Endothelial cell of umbilical vein (primary cell): Measurements from ENCODE around the gene FDX1. TPM values are rescaled to one million over a fixed set of nuclear protein-coding genes. Genes with fewer than 3 reads are reported as not detected.

Source experiments
- BruUV-seq: library from RNA; stranded (reverse); fragments of 400-500 nt; replicated peaks from 2 replicates; lab custom pipeline; 2021; lab: Mats Ljungman, UMichigan
- CTCF ChIA-PET: fragments of 300-600, 350-600 bp; sonication (Branson Sonifier 250); formaldehyde crosslinking; loops from one replicate; lab custom pipeline; 2021; ENCODE audit warnings: antibody characterized with exemption, inconsistent platforms; lab: Charles Lee
- POLR2A ChIA-PET: fragments of 300-600, 350-600 bp; sonication (Branson Sonifier 250); formaldehyde crosslinking; loops from one replicate; lab custom pipeline; 2021; ENCODE audit warnings: antibody characterized with exemption, inconsistent platforms; lab: Charles Lee
- DNase-seq: peaks from one replicate; pipeline ENCODE4 v3.0.0-alpha.2; 2011; ENCODE audit warnings: low read depth, low spot score
- FAIRE-seq: peaks from 2 replicates; lab custom pipeline; 2011; peaks lifted over from hg19 to GRCh38; lab: Jason Lieb, UNC
- H2AFZ ChIP-seq: 2 replicates; pipeline ENCODE4 v1.6.0; 2012; ENCODE audit warnings: low read depth, low read length, control low read depth, inconsistent platforms
- H3K27ac ChIP-seq: 2 replicates; pipeline ENCODE4 v1.5.1; 2011; ENCODE audit warnings: low read depth, mild to moderate bottlenecking, control low read depth, low read length, moderate library complexity; ENCODE audit not compliant: insufficient read depth
- H3K27me3 ChIP-seq, 2 experiments: 2 replicates each; pipeline versions ENCODE4 v1.6.0 to v1.6.1; 2011; ENCODE audit warnings: low read length in 2 of 2, mixed read lengths in 1 of 2; ENCODE audit not compliant: control insufficient read depth in 2 of 2, insufficient read depth in 2 of 2
- H3K36me3 ChIP-seq, 2 experiments: 2 replicates in 1 of 2; 3 replicates in 1 of 2; pipeline ENCODE4 v1.5.1; 2011; ENCODE audit warnings: low read length in 2 of 2, mild to moderate bottlenecking in 1 of 2, moderate library complexity in 1 of 2; ENCODE audit not compliant: control insufficient read depth in 2 of 2, insufficient read depth in 2 of 2; ENCODE audit errors: extremely low read depth in 1 of 2
- H3K4me1 ChIP-seq: 3 replicates; pipeline ENCODE4 v1.5.1; 2011; ENCODE audit warnings: mild to moderate bottlenecking, low read length; ENCODE audit not compliant: control insufficient read depth, insufficient read depth; ENCODE audit errors: extremely low read depth
- H3K4me2 ChIP-seq: 2 replicates; pipeline ENCODE4 v1.6.1; 2011; ENCODE audit warnings: low read length, control low read depth, mixed read lengths; ENCODE audit not compliant: insufficient read depth
- H3K4me3 ChIP-seq, 3 experiments: fragments of 200-600 bp in 1 of 3; sonication (generic), shearing (Covaris generic) in 1 of 3; replicated peaks in 1 of 3; 2 replicates each; pipeline ENCODE4 v1.5.1; 2011 to 2016; ENCODE audit warnings: control low read depth in 3 of 3, low read length in 3 of 3, mild to moderate bottlenecking in 2 of 3, inconsistent platforms in 1 of 3, low read depth in 1 of 3, moderate library complexity in 1 of 3; ENCODE audit not compliant: insufficient read depth in 1 of 3
- H3K79me2 ChIP-seq: 2 replicates; pipeline ENCODE4 v1.6.0; 2012; ENCODE audit warnings: low read length, inconsistent platforms; ENCODE audit not compliant: control insufficient read depth, insufficient read depth
- H3K9ac ChIP-seq: replicated peaks from 2 replicates; pipeline ENCODE3; 2011; ENCODE audit warnings: low read length, control low read depth; ENCODE audit not compliant: insufficient read depth; ENCODE audit errors: extremely low read depth
- H3K9me1 ChIP-seq: replicated peaks from 3 replicates; pipeline ENCODE4 v1.6.0; 2011; ENCODE audit warnings: mild to moderate bottlenecking, low read length; ENCODE audit not compliant: control insufficient read depth, insufficient read depth; ENCODE audit errors: extremely low read depth
- H3K9me3 ChIP-seq: replicated peaks from 2 replicates; pipeline ENCODE4 v1.5.1; 2012; ENCODE audit warnings: low read length, inconsistent platforms; ENCODE audit not compliant: control insufficient read depth, insufficient read depth
- H4K20me1 ChIP-seq: replicated peaks from 2 replicates; pipeline ENCODE3; 2011; ENCODE audit warnings: mild to moderate bottlenecking, low read length; ENCODE audit not compliant: control insufficient read depth, insufficient read depth; ENCODE audit errors: extremely low read depth
- CTCF ChIP-seq, 2 donors: IDR thresholded peaks; 1 replicate in 1 of 2; 2 replicates in 1 of 2; pipeline ENCODE4 v1.5.1; 2011; ENCODE audit warnings: low read length in 2 of 2, mild to moderate bottlenecking in 2 of 2, moderate library complexity in 2 of 2, control low read depth in 1 of 2, inconsistent platforms in 1 of 2, low read depth in 1 of 2; ENCODE audit not compliant: insufficient read depth in 1 of 2; ENCODE audit errors: extremely low read depth in 1 of 2
- EZH2 ChIP-seq: IDR thresholded peaks from 2 replicates; pipeline ENCODE4 v1.6.1; 2012; ENCODE audit warnings: borderline replicate concordance, low read depth, mild to moderate bottlenecking, moderate library complexity, low read length, inconsistent platforms; ENCODE audit not compliant: severe bottlenecking
- FOS ChIP-seq: IDR thresholded peaks from 2 replicates; pipeline ENCODE4 v1.6.1; 2011; ENCODE audit warnings: mild to moderate bottlenecking, low read length, moderate library complexity, borderline replicate concordance; ENCODE audit not compliant: insufficient read depth
- GATA2 ChIP-seq: IDR thresholded peaks from 2 replicates; pipeline ENCODE4 v1.7.0; 2011; ENCODE audit warnings: low read depth, mild to moderate bottlenecking, moderate library complexity, mixed read lengths, low read length; ENCODE audit not compliant: insufficient read length, insufficient read depth
- JUN ChIP-seq: IDR thresholded peaks from 2 replicates; pipeline ENCODE4 v1.6.1; 2011; ENCODE audit warnings: borderline replicate concordance, low read depth; ENCODE audit not compliant: insufficient read length, insufficient read depth
- MAX ChIP-seq: IDR thresholded peaks from 2 replicates; pipeline ENCODE4 v1.6.1; 2011; ENCODE audit not compliant: insufficient read depth, insufficient read length
- MYC ChIP-seq: IDR thresholded peaks from one replicate; pipeline ENCODE4 v1.6.1; 2011; ENCODE audit warnings: mild to moderate bottlenecking, low read depth, low read length
- POLR2A ChIP-seq: IDR thresholded peaks from 2 replicates; pipeline ENCODE4 v1.6.1; 2012; ENCODE audit warnings: low read depth, mild to moderate bottlenecking, control low read depth, low read length
- POLR2AphosphoS5 ChIP-seq: IDR thresholded peaks from 2 replicates; pipeline ENCODE4 v1.6.1; 2012; ENCODE audit warnings: low read depth, mild to moderate bottlenecking, control low read depth, low read length, moderate library complexity; ENCODE audit not compliant: insufficient read depth
- dilution Hi-C: fragments of 300-500 bp; cut with MboI; formaldehyde crosslinking; loops from one replicate; pipeline ENCODE4 v1.15.0; 2019; ENCODE audit warnings: low sequenced_read_pairs; ENCODE audit not compliant: extremely low pct_ligation_motif_present
- intact Hi-C: fragments of 100-400 bp; cut with micrococcal nuclease; formaldehyde crosslinking; loops from one replicate; pipeline ENCODE4 v1.10.0; 2022
- polyA plus RNA-seq, 4 experiments: library from polyadenylated mRNA; depleted of rRNA in 3 of 4; stranded (reverse) in 3 of 4; unstranded in 1 of 4; fragments of >200 nt; gene quantifications; 2 replicates each; pipeline versions ENCODE4 v1.2.1 to v1.2.3, GENCODE V29; 2011 to 2012; ENCODE audit warnings: missing spikeins in 1 of 4
- total RNA-seq: library from RNA; stranded (reverse); gene quantifications from 2 replicates; pipeline ENCODE4 v1.2.3, GENCODE V29; 2021

Gene FDX1
- total and polyA plus RNA-seq, 2 donors (not counting 3 experiments of a cell fraction or from before 2014, with no cell fraction given), result 4.7 to 11.0 TPM

- dilution Hi-C loops (no loop called here), intact Hi-C loops (no loop called here)
- no peak overlapping the region for H3K9ac ChIP-seq
- H3K27ac ChIP-seq, result no peak overlapping the region
- H3K9me3 ChIP-seq, result no peaks in the 10 kb centered on the region
- TF ChIP-seq GATA2 (no peak), POLR2AphosphoS5 (no peak), MAX (no peak), JUN (no peak), CTCF (IDR thresholded peaks at IDR 0.05; ENCODE audit: extremely low read depth in 1 of 2, insufficient read depth in 1 of 2, low read depth in 1 of 2, low read length in 2 of 2) (no peak), POLR2A (no peak), FOS (no peak), MYC (no peak), EZH2 (no peak)
- no peaks in the 10 kb centered on the region for H3K27me3 ChIP-seq
- H3K4me2 ChIP-seq, result no peak overlapping the region
- BruUV-seq, result no TSS peak
- no peak overlapping the region for H2AFZ ChIP-seq
- ChIA-PET POLR2A (no interaction called here), CTCF (interaction anchor here (5.4 kb wide), 1 partner anchor 779 kb away, joined by 37 read pairs; no protein-coding TSS in a partner anchor)
- no peak overlapping the region for H3K4me3 ChIP-seq
- no peaks in the 10 kb centered on the region for H3K79me2 ChIP-seq
- FAIRE-seq (no peak), DNase-seq (no peak)
- no peaks in the 10 kb centered on the region for H3K4me1 ChIP-seq
- H3K9me1 ChIP-seq, result no peaks in the 10 kb centered on the region
- H4K20me1 ChIP-seq, result no peaks in the 10 kb centered on the region
- H3K36me3 ChIP-seq, result no peaks in the 10 kb centered on the region
These were observed 20.5 kb downstream of the FDX1 start for GRCh38 chr11:110450246-110450645.
